Measurements from ENCODE around the gene GSTO2. TPM values are rescaled to one million over a fixed set of nuclear protein-coding genes. Genes with fewer than 3 reads are reported as not detected.

GSTO2 gene
- total and polyA plus RNA-seq, 2 of the 13 experiments (the other 11 are each of a cell fraction or from before 2014, with no cell fraction given) = 2.1 to 7.9 TPM

- TF ChIP-seq, protein P1, sequence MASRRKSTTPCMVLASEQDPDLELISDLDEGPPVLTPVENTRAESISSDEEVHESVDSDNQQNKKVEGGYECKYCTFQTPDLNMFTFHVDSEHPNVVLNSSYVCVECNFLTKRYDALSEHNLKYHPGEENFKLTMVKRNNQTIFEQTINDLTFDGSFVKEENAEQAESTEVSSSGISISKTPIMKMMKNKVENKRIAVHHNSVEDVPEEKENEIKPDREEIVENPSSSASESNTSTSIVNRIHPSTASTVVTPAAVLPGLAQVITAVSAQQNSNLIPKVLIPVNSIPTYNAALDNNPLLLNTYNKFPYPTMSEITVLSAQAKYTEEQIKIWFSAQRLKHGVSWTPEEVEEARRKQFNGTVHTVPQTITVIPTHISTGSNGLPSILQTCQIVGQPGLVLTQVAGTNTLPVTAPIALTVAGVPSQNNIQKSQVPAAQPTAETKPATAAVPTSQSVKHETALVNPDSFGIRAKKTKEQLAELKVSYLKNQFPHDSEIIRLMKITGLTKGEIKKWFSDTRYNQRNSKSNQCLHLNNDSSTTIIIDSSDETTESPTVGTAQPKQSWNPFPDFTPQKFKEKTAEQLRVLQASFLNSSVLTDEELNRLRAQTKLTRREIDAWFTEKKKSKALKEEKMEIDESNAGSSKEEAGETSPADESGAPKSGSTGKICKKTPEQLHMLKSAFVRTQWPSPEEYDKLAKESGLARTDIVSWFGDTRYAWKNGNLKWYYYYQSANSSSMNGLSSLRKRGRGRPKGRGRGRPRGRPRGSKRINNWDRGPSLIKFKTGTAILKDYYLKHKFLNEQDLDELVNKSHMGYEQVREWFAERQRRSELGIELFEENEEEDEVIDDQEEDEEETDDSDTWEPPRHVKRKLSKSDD (CRISPR knock-in tag; IDR thresholded peaks at IDR 0.05; ENCODE audit: low read depth) = 0 out of 2 replicates have a peak, but pooled peaks have one; percentile 45
- peak; percentile 89 for TF ChIP-seq FOSL2 (CRISPR knock-in tag; IDR thresholded peaks at IDR 0.05)
- peak; percentile 65 for TF ChIP-seq CREB1 (IDR thresholded peaks at IDR 0.05)
- no peak; the same call in 1 of the 2 replicates for TF ChIP-seq CREB1 (CRISPR knock-in tag; IDR thresholded peaks at IDR 0.05)
- TF ChIP-seq ZNF839 (CRISPR knock-in tag; IDR thresholded peaks at IDR 0.05; ENCODE audit: borderline replicate concordance) = no peak
- TF ChIP-seq HES4 (CRISPR knock-in tag; IDR thresholded peaks at IDR 0.05; ENCODE audit: borderline replicate concordance) = no peak
- TF ChIP-seq IKZF4 (CRISPR knock-in tag; IDR thresholded peaks at IDR 0.05; ENCODE audit: borderline replicate concordance, low read depth, not compliant biosample characterization) = no peak
- peak; percentile 22; the same call in 1 of the 2 replicates for TF ChIP-seq ZBTB38 (CRISPR knock-in tag; IDR thresholded peaks at IDR 0.05)
- no peak for TF ChIP-seq ETV6 (CRISPR knock-in tag; conservative IDR thresholded peaks at IDR 0.05)
- TF ChIP-seq MATR3 (CRISPR knock-in tag; IDR thresholded peaks at IDR 0.05) = no peak
- TF ChIP-seq, protein P2, sequence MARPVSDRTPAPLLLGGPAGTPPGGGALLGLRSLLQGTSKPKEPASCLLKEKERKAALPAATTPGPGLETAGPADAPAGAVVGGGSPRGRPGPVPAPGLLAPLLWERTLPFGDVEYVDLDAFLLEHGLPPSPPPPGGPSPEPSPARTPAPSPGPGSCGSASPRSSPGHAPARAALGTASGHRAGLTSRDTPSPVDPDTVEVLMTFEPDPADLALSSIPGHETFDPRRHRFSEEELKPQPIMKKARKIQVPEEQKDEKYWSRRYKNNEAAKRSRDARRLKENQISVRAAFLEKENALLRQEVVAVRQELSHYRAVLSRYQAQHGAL (CRISPR knock-in tag; IDR thresholded peaks at IDR 0.05; ENCODE audit: not compliant biosample characterization) = no peak
- TF ChIP-seq NCOR1 (IDR thresholded peaks at IDR 0.05; ENCODE audit: borderline replicate concordance, low read length) = no peak
- TF ChIP-seq ZNF136 (CRISPR knock-in tag; IDR thresholded peaks at IDR 0.05; ENCODE audit: low read depth) = no peak
- TF ChIP-seq ZMYM2 (CRISPR knock-in tag; IDR thresholded peaks at IDR 0.05) = no peak
- TF ChIP-seq ZNF709 (CRISPR knock-in tag; IDR thresholded peaks at IDR 0.05) = no peak
- TF ChIP-seq HNRNPH1 (optimal IDR thresholded peaks at IDR 0.05; ENCODE audit: low read depth, low read length) = no peak
- TF ChIP-seq, protein P3, sequence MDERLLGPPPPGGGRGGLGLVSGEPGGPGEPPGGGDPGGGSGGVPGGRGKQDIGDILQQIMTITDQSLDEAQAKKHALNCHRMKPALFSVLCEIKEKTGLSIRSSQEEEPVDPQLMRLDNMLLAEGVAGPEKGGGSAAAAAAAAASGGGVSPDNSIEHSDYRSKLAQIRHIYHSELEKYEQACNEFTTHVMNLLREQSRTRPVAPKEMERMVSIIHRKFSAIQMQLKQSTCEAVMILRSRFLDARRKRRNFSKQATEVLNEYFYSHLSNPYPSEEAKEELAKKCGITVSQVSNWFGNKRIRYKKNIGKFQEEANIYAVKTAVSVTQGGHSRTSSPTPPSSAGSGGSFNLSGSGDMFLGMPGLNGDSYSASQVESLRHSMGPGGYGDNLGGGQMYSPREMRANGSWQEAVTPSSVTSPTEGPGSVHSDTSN (CRISPR knock-in tag; IDR thresholded peaks at IDR 0.05) = 0 out of 2 replicates have a peak, but pooled peaks have one; percentile 11
- no peak for TF ChIP-seq PRPF4 (IDR thresholded peaks at IDR 0.05; ENCODE audit: low read depth, low read length, poor library complexity, severe bottlenecking)
- TF ChIP-seq, protein P4, sequence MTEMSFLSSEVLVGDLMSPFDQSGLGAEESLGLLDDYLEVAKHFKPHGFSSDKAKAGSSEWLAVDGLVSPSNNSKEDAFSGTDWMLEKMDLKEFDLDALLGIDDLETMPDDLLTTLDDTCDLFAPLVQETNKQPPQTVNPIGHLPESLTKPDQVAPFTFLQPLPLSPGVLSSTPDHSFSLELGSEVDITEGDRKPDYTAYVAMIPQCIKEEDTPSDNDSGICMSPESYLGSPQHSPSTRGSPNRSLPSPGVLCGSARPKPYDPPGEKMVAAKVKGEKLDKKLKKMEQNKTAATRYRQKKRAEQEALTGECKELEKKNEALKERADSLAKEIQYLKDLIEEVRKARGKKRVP (CRISPR knock-in tag; IDR thresholded peaks at IDR 0.05) = peak in 1 of 2 experiments; percentile 95; a peak in 2 of 4 replicates
- TF ChIP-seq TGIF2 (CRISPR knock-in tag; IDR thresholded peaks at IDR 0.05) = no peak
- peak; percentile 83 for TF ChIP-seq ZKSCAN1 (IDR thresholded peaks at IDR 0.05; ENCODE audit: low read length)
- no peak for TF ChIP-seq SP2 (CRISPR knock-in tag; IDR thresholded peaks at IDR 0.05)
- TF ChIP-seq YEATS4 (CRISPR knock-in tag; IDR thresholded peaks at IDR 0.05; ENCODE audit: borderline replicate concordance) = no peak
- TF ChIP-seq ZNF557 (CRISPR knock-in tag; IDR thresholded peaks at IDR 0.05) = no peak
These were observed 60.1 kb downstream of the GSTO2 start (continued) for GRCh38 chr10:104328896-104329710.

Measured in HepG2 (cell line).